IMR-90 (cell line): Measurements from ENCODE around the gene GLIPR1.
A peak's percentile ranks its signal among the peaks of the same experiment; 100 is the strongest.

Source experiments
- CEBPB ChIP-seq: IDR thresholded peaks from 2 replicates; pipeline ENCODE4 v1.6.1; 2012; ENCODE audit warnings: low read depth, low read length, improper control_type of control experiment
- CHD1 ChIP-seq: IDR thresholded peaks from 2 replicates; pipeline ENCODE4 v1.6.1; 2012; ENCODE audit warnings: low read depth, low read length, improper control_type of control experiment
- CTCF ChIP-seq: conservative IDR thresholded peaks from 2 replicates; pipeline ENCODE4 v1.5.1; 2012; ENCODE audit warnings: mild to moderate bottlenecking, low read depth, low read length, improper control_type of control experiment
- MAFK ChIP-seq: IDR thresholded peaks from 2 replicates; pipeline ENCODE4 v1.6.1; 2012; ENCODE audit warnings: low read depth, low read length, improper control_type of control experiment
- MXI1 ChIP-seq: IDR thresholded peaks from 2 replicates; pipeline ENCODE4 v1.6.1; 2012; ENCODE audit warnings: low read depth, mild to moderate bottlenecking, low read length, moderate library complexity, borderline replicate concordance
- NFE2L2 ChIP-seq: fragments of 150-350 bp; IDR thresholded peaks from 2 replicates; pipeline ENCODE4 v1.6.1; 2016; ENCODE audit warnings: low read depth, mild to moderate bottlenecking, low read length
- POLR2A ChIP-seq: IDR thresholded peaks from 2 replicates; pipeline ENCODE4 v1.6.1; 2012; ENCODE audit warnings: mild to moderate bottlenecking, low read depth, low read length
- RAD21 ChIP-seq: IDR thresholded peaks from 2 replicates; pipeline ENCODE4 v1.6.1; 2012; ENCODE audit warnings: low read length, improper control_type of control experiment
- RCOR1 ChIP-seq: IDR thresholded peaks from 2 replicates; pipeline ENCODE4 v1.6.1; 2012; ENCODE audit warnings: mild to moderate bottlenecking, low read length, improper control_type of control experiment; ENCODE audit not compliant: insufficient replicate concordance
- RFX5 ChIP-seq: IDR thresholded peaks from 2 replicates; pipeline ENCODE4 v1.8.0; 2012; ENCODE audit warnings: low read depth, mild to moderate bottlenecking, low read length, moderate library complexity
- SMC3 ChIP-seq: fragments of 150-350 bp; IDR thresholded peaks from 2 replicates; pipeline ENCODE4 v1.6.1; 2016; ENCODE audit warnings: low read depth, mild to moderate bottlenecking, antibody characterized with exemption, low read length, moderate library complexity
- USF2 ChIP-seq: fragments of 150-350 bp; IDR thresholded peaks from 2 replicates; pipeline ENCODE4 v1.6.1; 2017; ENCODE audit warnings: mild to moderate bottlenecking, antibody characterized with exemption, low read length, low read depth

- TF ChIP-seq CTCF = no peak
- TF ChIP-seq CEBPB = peak; percentile 75
- TF ChIP-seq RAD21 = no peak
- no peak for TF ChIP-seq POLR2A
- no peak for TF ChIP-seq RFX5
- TF ChIP-seq MXI1 = no peak
- no peak for TF ChIP-seq SMC3
- TF ChIP-seq RCOR1 = no peak
- TF ChIP-seq MAFK = no peak
- no peak for TF ChIP-seq USF2
- no peak for TF ChIP-seq CHD1
- TF ChIP-seq NFE2L2 = no peak
Observed at GRCh38 chr12:75508159-75508558, 27.6 kb downstream of the GLIPR1 start.
